OCI-LY1 (cell line): ENCODE results near the gene DDX10.

ENCODE experiments used
- EZH2 ChIP-seq: fragments of 200-600 bp; sonication (generic), shearing (Covaris generic); IDR thresholded peaks from 2 replicates; pipeline ENCODE4 v1.8.0; 2017; ENCODE audit warnings: borderline replicate concordance, mixed run types, mild to moderate bottlenecking, antibody characterized with exemption, low read length, moderate library complexity, mixed read lengths
- TF ChIP-seq, protein P1 (sequence below): fragments of 200-600 bp; sonication (generic), shearing (Covaris generic); IDR thresholded peaks from 2 replicates; pipeline ENCODE4 v1.5.1; 2017; ENCODE audit warnings: mild to moderate bottlenecking, antibody characterized with exemption, low read length, moderate library complexity, mixed read lengths

DNA sequence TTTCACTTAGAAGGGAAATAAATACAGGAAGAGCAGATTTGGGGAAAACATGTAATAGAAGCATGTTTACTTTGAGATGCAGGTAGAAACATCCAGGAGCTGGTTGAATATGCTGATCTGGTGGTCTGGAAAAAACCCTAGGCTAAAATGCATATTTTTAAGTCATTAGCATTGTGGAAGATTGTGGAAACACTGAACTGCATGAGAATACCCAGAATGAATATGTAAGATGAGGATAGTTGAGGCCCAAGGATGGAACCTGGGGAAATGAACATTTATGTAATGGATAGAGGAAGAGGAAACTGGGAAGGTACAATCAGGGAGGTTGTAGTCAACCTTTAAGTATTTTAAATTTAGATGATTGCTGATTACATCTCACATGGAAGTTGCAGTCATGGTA lies 269.4 kb downstream of the DDX10 start:
- TF ChIP-seq, protein P1, sequence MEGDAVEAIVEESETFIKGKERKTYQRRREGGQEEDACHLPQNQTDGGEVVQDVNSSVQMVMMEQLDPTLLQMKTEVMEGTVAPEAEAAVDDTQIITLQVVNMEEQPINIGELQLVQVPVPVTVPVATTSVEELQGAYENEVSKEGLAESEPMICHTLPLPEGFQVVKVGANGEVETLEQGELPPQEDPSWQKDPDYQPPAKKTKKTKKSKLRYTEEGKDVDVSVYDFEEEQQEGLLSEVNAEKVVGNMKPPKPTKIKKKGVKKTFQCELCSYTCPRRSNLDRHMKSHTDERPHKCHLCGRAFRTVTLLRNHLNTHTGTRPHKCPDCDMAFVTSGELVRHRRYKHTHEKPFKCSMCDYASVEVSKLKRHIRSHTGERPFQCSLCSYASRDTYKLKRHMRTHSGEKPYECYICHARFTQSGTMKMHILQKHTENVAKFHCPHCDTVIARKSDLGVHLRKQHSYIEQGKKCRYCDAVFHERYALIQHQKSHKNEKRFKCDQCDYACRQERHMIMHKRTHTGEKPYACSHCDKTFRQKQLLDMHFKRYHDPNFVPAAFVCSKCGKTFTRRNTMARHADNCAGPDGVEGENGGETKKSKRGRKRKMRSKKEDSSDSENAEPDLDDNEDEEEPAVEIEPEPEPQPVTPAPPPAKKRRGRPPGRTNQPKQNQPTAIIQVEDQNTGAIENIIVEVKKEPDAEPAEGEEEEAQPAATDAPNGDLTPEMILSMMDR, result no peak
- TF ChIP-seq EZH2, result no peak
